Activated naive CD4-positive, alpha-beta T cell treated with anti-CD3 and anti-CD28 coated beads, Interleukin-2, amount 50 U/mL, for 72 hours (primary cell): ENCODE results near the gene PROM1. TPM values are rescaled to one million over a fixed set of nuclear protein-coding genes. Genes with fewer than 3 reads are reported as not detected.

Source experiments
- ATAC-seq, 2 donors: fragments of 150-1000 bp; cut with Tn5 transposase; 2 replicates each; pipeline ENCODE4 v1.10.0; 2021; ENCODE audit warnings: mild to moderate bottlenecking in 2 of 2, moderate library complexity in 2 of 2
- DNase-seq, 2 donors: peaks; one replicate each; pipeline ENCODE4 v3.0.0; 2021 to 2022; ENCODE audit warnings: low spot score in 2 of 2
- H3K27ac Mint-ChIP-seq, 2 donors: one replicate each; pipeline ENCODE4 v1.8.0; 2022; ENCODE audit warnings: mild to moderate bottlenecking in 2 of 2, mixed read lengths in 2 of 2
- H3K36me3 Mint-ChIP-seq, 2 donors: one replicate each; pipeline ENCODE4 v1.8.0; 2022; ENCODE audit warnings: mixed read lengths in 2 of 2
- H3K9me3 Mint-ChIP-seq, 2 donors: one replicate each; pipeline ENCODE4 v1.8.0; 2022; ENCODE audit warnings: mixed read lengths in 2 of 2
- total RNA-seq, 2 donors: library from RNA; stranded (reverse); gene quantifications; one replicate each; pipeline ENCODE4 v1.2.3, GENCODE V29; 2022

Gene PROM1
- total RNA-seq, 2 donors from 2014 or later: 0.06 to 0.41 TPM

- H3K36me3 Mint-ChIP-seq: no peaks in the 10 kb centered on the region
- H3K9me3 Mint-ChIP-seq: no peaks in the 10 kb centered on the region
- ATAC-seq (no peak), DNase-seq (no peak)
- no peak overlapping the region for H3K27ac Mint-ChIP-seq
These were observed 56.7 kb downstream of the PROM1 start for GRCh38 chr4:16027114-16027513.

DNA sequence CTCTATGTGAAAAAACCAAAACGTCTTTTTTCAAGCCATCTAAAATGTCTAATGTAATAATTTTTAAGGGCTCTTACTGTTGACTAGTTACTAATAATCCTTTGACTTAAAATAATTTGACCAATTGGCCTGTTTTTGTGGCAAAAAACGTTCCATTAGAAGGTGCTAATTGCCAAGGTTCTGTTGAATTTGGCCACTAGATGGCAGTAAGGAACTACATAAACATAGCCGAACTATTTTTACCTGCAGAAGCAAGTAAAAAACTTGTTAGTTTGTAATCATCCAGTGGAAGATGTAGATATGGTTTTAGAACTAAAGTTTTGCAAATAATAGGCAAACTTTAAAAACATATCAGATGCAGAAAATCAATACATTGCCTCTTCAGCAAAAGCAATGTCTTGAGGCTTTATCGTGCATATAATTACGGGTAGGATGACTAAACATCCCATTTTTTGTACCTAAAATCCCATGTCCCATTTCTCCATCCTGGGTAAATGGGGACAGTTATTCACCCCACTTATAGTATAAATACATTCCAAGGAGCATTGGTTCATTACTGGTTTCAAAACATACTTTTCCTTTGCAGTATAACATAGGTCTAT is 57.6 kb downstream of the PROM1 start:
- no peaks in the 10 kb centered on the region for H3K36me3 Mint-ChIP-seq
- no peak for ATAC-seq
- no peak overlapping the region for H3K27ac Mint-ChIP-seq
- peak in 1 of 2 donors; percentile 37 for DNase-seq
- H3K9me3 Mint-ChIP-seq: no peaks in the 10 kb centered on the region

DNA sequence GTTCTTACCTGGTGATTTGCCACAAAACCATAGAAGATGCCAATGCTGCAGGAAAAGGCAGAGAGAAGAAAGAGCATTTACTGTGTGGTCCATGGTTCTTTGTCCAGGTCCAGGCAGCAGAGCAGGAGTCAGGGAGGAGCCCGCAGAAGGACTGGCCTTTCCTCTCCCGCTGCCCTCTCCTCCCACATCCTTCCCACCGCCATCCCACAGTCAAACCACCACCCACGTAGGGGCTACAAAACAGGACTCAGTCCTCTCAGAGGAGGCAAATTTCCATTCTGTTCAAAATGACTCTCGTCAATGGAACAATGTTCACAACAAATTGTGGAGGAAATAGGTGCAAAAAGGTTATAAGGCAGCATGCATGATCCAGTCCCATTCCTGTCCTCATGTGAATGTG is 58.6 kb downstream of the PROM1 start:
- H3K36me3 Mint-ChIP-seq: no peaks in the 10 kb centered on the region
- no peak for ATAC-seq
- no peaks in the 10 kb centered on the region for H3K9me3 Mint-ChIP-seq
- H3K27ac Mint-ChIP-seq: no peak overlapping the region
- no peak for DNase-seq

DNA sequence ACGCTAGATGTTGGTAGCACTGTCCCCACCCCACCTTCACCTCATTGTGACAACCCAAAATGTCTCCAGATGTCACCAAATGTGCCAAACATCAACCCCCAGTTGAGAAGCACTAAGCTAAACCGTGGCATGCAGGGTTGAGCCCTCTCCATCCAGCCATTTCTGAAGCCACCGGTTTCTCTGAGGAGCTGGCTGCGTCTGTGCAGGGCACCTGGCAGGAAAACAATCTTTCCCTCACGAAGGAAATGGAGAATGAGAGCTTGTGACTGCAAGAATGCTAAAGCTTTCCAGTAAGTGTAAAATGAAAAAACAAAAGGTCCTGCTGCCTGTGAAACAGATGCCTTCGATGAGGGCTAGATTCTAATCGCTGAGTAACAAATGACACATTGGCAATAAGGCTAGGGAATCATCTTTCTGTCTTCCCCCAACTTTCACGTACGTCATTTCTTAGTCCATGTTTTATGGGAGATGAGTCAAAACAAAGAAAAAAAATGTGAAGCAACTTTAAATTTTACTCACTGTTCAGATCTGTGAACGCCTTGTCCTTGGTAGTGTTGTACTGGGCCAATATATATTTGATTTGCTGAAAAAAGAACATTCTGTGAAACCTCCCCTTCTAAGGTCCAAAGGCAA is 59.9 kb downstream of the PROM1 start:
- DNase-seq: no peak
- H3K27ac Mint-ChIP-seq: no peak overlapping the region
- H3K36me3 Mint-ChIP-seq: no peaks in the 10 kb centered on the region
- H3K9me3 Mint-ChIP-seq: no peaks in the 10 kb centered on the region
- peak; percentile 33 to 72 for ATAC-seq

DNA sequence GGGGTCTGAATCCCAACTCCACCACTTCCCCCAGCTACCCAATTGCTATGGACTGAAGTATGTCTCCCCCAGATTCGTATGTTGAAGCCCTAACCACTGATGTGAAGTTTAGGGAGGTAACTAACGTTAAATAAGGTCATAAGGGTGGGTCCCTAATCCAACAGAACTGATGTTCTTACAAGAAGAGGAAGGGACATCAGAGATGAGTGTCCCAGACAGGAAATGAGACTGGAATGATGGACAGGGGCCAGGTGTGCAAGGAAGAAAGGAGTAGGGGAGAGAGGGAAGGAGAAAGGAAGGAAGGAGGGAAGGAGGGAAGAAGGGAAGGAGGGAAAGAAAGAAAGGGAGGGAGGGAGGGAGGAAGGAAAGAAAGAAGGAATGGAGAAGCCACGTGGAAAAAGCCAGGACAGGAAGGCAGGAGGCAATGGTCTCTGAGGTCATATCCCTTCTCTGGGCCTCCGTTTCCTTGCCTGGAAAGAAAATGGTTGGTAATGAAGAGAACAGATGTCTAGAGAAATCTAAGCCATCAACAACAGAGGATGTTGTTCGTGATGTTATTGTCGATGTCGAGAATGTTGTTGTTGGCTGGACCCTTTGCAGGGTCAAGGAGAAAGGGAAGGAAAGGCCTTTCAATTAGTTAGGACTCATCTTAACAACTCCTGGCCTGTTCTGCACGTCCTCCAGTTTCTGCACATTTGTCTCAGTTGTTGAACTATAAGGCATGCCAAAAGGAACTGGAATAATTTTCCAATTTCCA is 61.8 kb downstream of the PROM1 start:
- DNase-seq (no peak), ATAC-seq (no peak)
- no peaks in the 10 kb centered on the region for H3K36me3 Mint-ChIP-seq
- H3K9me3 Mint-ChIP-seq: no peaks in the 10 kb centered on the region
- no peak overlapping the region for H3K27ac Mint-ChIP-seq

DNA sequence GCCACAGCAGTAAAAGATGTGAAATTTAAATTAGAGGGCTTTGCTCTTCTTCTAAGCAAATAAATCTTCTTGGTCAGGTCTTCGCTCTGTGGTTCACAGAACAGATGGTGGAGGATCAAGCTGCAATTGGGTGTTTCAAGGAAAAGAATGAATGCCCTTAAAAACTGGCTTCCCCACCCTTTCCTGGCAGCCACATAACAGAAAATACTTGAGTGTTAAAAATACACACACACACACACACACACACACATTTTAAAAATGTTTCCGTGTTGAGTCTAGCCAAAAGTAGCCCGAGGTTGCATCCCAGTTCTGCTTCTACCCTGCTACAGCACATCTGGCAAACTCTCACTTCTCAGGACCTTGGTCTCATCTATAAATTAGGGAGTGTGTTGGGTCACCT is 64.2 kb downstream of the PROM1 start:
- H3K36me3 Mint-ChIP-seq: no peaks in the 10 kb centered on the region
- ATAC-seq (no peak), DNase-seq (no peak)
- H3K27ac Mint-ChIP-seq: no peak overlapping the region
- H3K9me3 Mint-ChIP-seq: no peaks in the 10 kb centered on the region

DNA sequence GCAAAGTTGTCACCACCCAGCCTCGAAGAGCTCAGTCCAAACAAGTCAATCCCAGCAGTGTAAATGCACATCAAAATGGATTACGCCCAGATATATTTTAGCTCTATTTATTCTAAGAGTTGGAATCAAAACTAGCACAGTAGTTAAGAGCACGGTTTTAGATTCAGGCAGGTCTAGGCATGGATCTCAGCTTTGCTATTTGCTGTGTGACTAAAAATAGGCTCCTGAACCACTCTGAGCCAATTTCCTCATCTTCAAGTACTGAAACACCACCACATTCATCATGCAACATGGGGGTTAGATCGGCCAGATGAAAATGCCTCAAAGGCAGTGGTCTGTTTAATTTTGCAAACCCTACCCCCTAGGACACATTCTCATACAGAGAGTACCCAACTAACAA is 65.0 kb downstream of the PROM1 start:
- Mint-ChIP-seq H3K9me3 (no peaks in the 10 kb centered on the region), H3K27ac (no peak overlapping the region), H3K36me3 (no peaks in the 10 kb centered on the region)
- ATAC-seq (no peak), DNase-seq (no peak)

DNA sequence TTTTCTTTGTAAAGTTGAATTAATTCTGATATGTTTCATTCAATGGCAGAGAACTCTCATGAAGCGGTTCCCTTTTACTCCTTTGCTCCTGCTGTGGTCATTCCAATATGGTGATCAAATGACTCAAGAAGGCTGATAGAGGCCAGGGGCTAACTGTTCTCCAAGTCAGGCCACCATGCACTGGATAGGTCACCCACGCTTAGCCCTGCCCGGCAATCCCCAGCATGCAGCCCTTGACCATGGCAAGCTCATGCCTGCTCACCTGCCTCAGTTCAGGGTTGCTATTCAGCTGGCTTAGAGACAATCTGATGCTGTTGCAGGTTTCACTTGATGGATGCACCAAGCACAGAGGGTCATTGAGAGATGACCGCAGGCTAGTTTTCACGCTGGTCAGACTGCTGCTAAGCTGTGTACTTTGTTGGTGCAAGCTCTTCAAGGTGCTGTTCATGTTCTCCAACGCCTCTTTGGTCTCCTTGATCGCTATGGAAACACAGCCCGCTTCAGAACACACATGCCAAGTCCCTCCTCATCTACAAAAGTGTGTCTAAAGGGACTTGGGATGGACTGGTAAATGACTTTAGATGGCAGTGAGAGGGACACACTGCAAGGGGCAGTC is 65.7 kb downstream of the PROM1 start:
- H3K27ac Mint-ChIP-seq: no peak overlapping the region

DNA sequence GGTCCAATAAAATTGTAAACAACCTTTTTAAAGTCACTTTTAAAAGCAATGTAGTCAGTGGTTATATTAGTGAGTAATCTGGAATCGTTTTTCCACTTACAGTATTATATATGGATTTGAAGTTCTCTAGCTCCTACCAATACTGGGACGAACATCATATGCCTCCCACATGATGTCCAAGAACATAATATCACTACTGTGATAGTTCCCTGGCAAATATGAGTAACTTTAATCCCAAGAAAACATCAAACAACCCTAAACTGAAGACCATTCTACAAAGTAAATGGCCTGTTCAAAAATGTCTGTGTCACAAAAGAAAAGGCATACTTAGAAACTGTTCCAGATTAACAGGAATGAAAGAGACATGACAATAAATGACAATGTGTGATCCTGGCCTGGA is 67.3 kb downstream of the PROM1 start:
- ATAC-seq (no peak), DNase-seq (no peak)
- H3K9me3 Mint-ChIP-seq: no peaks in the 10 kb centered on the region
- H3K36me3 Mint-ChIP-seq: no peaks in the 10 kb centered on the region
- no peak overlapping the region for H3K27ac Mint-ChIP-seq

More for the DNA sequence above, 65.7 kb downstream of the PROM1 start:
- H3K9me3 Mint-ChIP-seq: no peaks in the 10 kb centered on the region
- no peaks in the 10 kb centered on the region for H3K36me3 Mint-ChIP-seq
- DNase-seq: no peak
- no peak for ATAC-seq

- no peaks in the 10 kb centered on the region for H3K9me3 Mint-ChIP-seq
- no peak overlapping the region for H3K27ac Mint-ChIP-seq
- DNase-seq: no peak
- ATAC-seq: no peak
- no peaks in the 10 kb centered on the region for H3K36me3 Mint-ChIP-seq
These were observed 72.7 kb downstream of the PROM1 start for GRCh38 chr4:16011173-16011572.

DNA sequence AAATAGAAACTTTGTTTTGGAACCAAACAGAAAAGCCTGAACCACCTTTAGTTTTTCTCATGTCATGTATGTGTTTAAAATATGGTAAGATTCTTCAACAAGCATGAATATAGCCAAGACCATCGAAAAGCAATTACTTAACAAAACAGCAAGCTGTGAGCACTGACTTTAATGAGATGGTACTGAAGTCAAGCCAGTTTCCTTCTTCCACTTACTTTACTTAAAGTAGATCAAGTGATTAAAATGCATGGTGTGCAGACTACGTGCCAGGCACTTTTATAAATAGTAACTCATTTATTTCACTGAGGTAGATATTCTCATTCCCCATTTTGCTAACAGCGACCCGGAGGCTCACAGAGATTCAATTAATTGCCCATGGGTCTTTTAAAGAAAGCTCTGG is 74.7 kb downstream of the PROM1 start:
- ATAC-seq: no peak
- Mint-ChIP-seq H3K36me3 (no peaks in the 10 kb centered on the region), H3K9me3 (no peaks in the 10 kb centered on the region), H3K27ac (no peak overlapping the region)
- no peak for DNase-seq

GRCh38 chr4:16007471-16008095 is 76.2 kb downstream of the PROM1 start:
- ATAC-seq (no peak), DNase-seq (no peak)
- Mint-ChIP-seq H3K9me3 (no peaks in the 10 kb centered on the region), H3K36me3 (no peaks in the 10 kb centered on the region), H3K27ac (no peak overlapping the region)

DNA sequence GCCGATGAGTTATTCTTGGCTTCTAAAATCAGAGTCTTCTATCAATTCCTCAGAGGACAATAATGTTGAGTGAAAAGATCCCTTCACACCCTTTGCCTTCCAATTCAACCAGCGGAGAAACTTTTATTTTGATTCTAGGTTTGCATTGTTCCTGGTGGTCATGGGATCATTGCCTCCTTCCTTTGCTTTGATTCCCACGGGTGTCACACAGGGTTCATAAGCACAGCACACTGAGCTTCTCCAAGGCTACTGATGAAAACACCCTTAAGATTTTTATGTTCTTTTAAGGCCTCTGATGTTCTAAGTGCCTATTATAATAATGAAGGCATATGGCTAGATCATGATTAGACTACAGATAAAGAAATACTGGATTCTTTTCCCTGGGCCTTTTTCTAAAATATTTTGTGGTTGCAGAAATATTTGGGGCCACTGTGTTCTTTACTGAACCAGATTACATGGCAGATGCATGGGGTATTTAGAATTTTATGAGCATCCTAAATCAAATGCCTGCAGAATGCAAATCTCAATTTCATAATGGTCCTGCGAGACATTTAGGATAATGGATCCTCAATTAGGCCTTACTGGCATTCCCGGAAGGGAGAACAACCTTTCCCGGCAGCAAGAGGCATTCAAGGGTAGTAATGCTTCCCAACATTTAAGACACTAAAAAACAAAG is 76.9 kb downstream of the PROM1 start:
- Mint-ChIP-seq H3K9me3 (no peaks in the 10 kb centered on the region), H3K27ac (no peak overlapping the region), H3K36me3 (no peaks in the 10 kb centered on the region)
- DNase-seq: no peak
- no peak for ATAC-seq

DNA sequence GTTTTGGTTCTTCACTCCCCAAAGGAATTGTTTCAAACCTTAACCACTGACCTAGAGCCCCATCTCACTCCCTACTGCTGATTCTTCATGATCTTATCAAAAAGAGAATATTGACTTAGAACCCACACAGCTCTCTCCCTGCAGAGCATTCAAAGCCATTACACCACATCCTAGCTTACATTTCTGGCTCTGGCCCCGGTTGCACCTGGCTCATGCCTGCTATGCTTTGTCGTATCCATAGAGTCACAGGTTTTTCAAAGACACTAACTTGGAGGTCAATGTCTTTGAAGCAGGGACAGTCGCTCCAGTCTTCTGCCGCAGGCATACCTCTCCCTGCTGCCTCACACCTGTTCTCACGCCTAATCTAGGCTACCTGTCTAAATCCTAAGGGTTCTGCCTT is 78.1 kb downstream of the PROM1 start:
- no peak for ATAC-seq

GRCh38 chr4:16001484-16001858 is 82.4 kb downstream of the PROM1 start:
- Mint-ChIP-seq H3K27ac (no peak overlapping the region), H3K9me3 (no peaks in the 10 kb centered on the region), H3K36me3 (no peaks in the 10 kb centered on the region)
- ATAC-seq: peak; percentile 86 to 92
- DNase-seq: peak; percentile 40 to 61

More for the DNA sequence above, 78.1 kb downstream of the PROM1 start:
- DNase-seq: no peak
- H3K27ac Mint-ChIP-seq: no peak overlapping the region
- H3K9me3 Mint-ChIP-seq: no peaks in the 10 kb centered on the region
- H3K36me3 Mint-ChIP-seq: no peaks in the 10 kb centered on the region

- Mint-ChIP-seq H3K36me3 (no peaks in the 10 kb centered on the region), H3K27ac (no peak overlapping the region), H3K9me3 (no peaks in the 10 kb centered on the region)
- peak in 1 of 2 donors; percentile 5 for DNase-seq
- ATAC-seq: peak; percentile 19 to 35
These were observed 82.9 kb downstream of the PROM1 start for GRCh38 chr4:16000708-16001483.
